ENCODE results near the gene HBP1. TPM values are rescaled to one million over a fixed set of nuclear protein-coding genes. Genes with fewer than 3 reads are reported as not detected.

The HBP1 gene
- total and polyA plus RNA-seq, 2 experiments from 2014 or later = 47.7 to 84.7 TPM

DNA sequence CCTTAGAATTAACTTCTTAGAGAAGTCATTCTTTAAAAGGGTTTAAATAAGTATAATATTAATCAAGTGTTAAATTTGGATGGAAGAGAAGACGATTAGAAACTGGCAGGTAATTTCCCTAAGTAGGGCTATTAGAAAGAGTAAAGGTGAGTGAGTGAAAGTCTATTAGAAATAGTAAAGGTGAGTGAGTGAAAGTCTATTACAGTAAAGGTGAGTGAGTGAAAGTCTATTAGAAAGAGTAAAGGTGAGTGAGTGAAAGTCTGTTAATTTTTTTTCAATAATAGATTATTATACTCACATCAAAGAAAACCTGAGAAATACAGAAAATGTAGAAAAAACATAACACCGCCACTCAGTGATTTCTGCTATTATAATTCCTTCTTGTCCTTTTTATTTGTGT lies 10.8 kb upstream of the HBP1 start:
- H3K79me2 ChIP-seq = no peaks in the 10 kb centered on the region
- no peak for DNase-seq (ENCODE audit: low spot score)
- no peaks in the 10 kb centered on the region for H3K9me3 ChIP-seq (ENCODE audit: low read depth)
- WGBS (ENCODE audit: low lambda C conversion rate, missing lambda C conversion rate) = 89% methylated on average over 2 of the region's 2 CpGs
- no peak overlapping the region for H3K27ac ChIP-seq
- no peaks in the 10 kb centered on the region for H3K9me2 ChIP-seq (replicated peaks; ENCODE audit: insufficient read depth)
- no peaks in the 10 kb centered on the region for H3K36me3 ChIP-seq (replicated peaks; ENCODE audit: insufficient read depth, low read depth)
- no peaks in the 10 kb centered on the region for H3K27me3 ChIP-seq
- no peak overlapping the region for H3K4me2 ChIP-seq
- no peaks in the 10 kb centered on the region for H4K20me1 ChIP-seq (ENCODE audit: insufficient read depth, poor library complexity, severe bottlenecking)
- H2AFZ ChIP-seq = no peak overlapping the region
- TF ChIP-seq EZH2 (IDR thresholded peaks at IDR 0.05; ENCODE audit: borderline replicate concordance) = no peak
- TF ChIP-seq, protein P1, sequence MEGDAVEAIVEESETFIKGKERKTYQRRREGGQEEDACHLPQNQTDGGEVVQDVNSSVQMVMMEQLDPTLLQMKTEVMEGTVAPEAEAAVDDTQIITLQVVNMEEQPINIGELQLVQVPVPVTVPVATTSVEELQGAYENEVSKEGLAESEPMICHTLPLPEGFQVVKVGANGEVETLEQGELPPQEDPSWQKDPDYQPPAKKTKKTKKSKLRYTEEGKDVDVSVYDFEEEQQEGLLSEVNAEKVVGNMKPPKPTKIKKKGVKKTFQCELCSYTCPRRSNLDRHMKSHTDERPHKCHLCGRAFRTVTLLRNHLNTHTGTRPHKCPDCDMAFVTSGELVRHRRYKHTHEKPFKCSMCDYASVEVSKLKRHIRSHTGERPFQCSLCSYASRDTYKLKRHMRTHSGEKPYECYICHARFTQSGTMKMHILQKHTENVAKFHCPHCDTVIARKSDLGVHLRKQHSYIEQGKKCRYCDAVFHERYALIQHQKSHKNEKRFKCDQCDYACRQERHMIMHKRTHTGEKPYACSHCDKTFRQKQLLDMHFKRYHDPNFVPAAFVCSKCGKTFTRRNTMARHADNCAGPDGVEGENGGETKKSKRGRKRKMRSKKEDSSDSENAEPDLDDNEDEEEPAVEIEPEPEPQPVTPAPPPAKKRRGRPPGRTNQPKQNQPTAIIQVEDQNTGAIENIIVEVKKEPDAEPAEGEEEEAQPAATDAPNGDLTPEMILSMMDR (IDR thresholded peaks at IDR 0.05; ENCODE audit: poor library complexity) = no peak
- TF ChIP-seq EZH2phosphoT487 (IDR thresholded peaks at IDR 0.05; ENCODE audit: low read depth, severe bottlenecking, unreplicated experiment) = no peak
- H3K4me3 ChIP-seq = no peak overlapping the region
- H3K4me1 ChIP-seq (ENCODE audit: insufficient read depth) = no peaks in the 10 kb centered on the region

GRCh38 chr7:107160389-107160788 lies 8.4 kb upstream of the HBP1 start:
- DNase-seq (ENCODE audit: low spot score) = no peak
- Histone ChIP-seq H3K4me1 (ENCODE audit: insufficient read depth) (no peaks in the 10 kb centered on the region), H4K20me1 (ENCODE audit: insufficient read depth, poor library complexity, severe bottlenecking) (no peaks in the 10 kb centered on the region), H3K9me2 (replicated peaks; ENCODE audit: insufficient read depth) (no peaks in the 10 kb centered on the region), H3K4me3 (no peak overlapping the region), H3K36me3 (replicated peaks; ENCODE audit: insufficient read depth, low read depth) (no peaks in the 10 kb centered on the region), H3K79me2 (no peaks in the 10 kb centered on the region), H3K27ac (no peak overlapping the region), H2AFZ (no peak overlapping the region), H3K9me3 (ENCODE audit: low read depth) (no peaks in the 10 kb centered on the region), H3K27me3 (no peaks in the 10 kb centered on the region), H3K4me2 (no peak overlapping the region)
- WGBS (ENCODE audit: low lambda C conversion rate, missing lambda C conversion rate) = 92% methylated on average over 2 of the region's 2 CpGs
- TF ChIP-seq, protein P1 (IDR thresholded peaks at IDR 0.05; ENCODE audit: poor library complexity) = no peak
- TF ChIP-seq EZH2phosphoT487 (IDR thresholded peaks at IDR 0.05; ENCODE audit: low read depth, severe bottlenecking, unreplicated experiment) = no peak
- TF ChIP-seq EZH2 (IDR thresholded peaks at IDR 0.05; ENCODE audit: borderline replicate concordance) = no peak

DNA sequence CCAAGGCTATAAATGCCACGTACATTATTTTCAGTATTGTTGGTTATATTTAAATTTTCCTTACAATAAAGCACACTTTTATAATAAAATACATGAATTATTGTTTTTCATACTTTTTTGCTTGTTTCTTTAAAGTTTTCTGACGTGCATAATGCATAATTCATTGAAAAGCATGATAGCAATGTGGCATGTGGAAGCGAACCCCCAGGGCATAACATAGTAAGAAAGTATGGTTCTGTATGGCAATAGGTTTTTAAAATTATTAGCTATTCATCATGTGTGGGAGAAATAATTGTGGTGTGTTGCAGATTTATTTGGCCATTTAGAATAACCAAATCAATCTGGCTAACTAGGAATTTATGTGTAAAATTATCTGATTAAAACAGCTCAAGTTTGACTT lies 7.4 kb upstream of the HBP1 start:
- peaks cover 2% of the 10 kb centered on the region for H3K4me1 ChIP-seq (ENCODE audit: insufficient read depth)
- no peak overlapping the region for H2AFZ ChIP-seq
- no peaks in the 10 kb centered on the region for H3K36me3 ChIP-seq (replicated peaks; ENCODE audit: insufficient read depth, low read depth)
- no peaks in the 10 kb centered on the region for H4K20me1 ChIP-seq (ENCODE audit: insufficient read depth, poor library complexity, severe bottlenecking)
- no peaks in the 10 kb centered on the region for H3K27me3 ChIP-seq
- 82% methylated on average over 3 of the region's 3 CpGs for WGBS (ENCODE audit: low lambda C conversion rate, missing lambda C conversion rate)
- H3K4me3 ChIP-seq = no peak overlapping the region
- no peaks in the 10 kb centered on the region for H3K9me2 ChIP-seq (replicated peaks; ENCODE audit: insufficient read depth)
- H3K4me2 ChIP-seq = no peak overlapping the region
- H3K79me2 ChIP-seq = no peaks in the 10 kb centered on the region
- no peak for DNase-seq (ENCODE audit: low spot score)
- no peaks in the 10 kb centered on the region for H3K9me3 ChIP-seq (ENCODE audit: low read depth)
- TF ChIP-seq, protein P1 (IDR thresholded peaks at IDR 0.05; ENCODE audit: poor library complexity) = no peak
- no peak for TF ChIP-seq EZH2phosphoT487 (IDR thresholded peaks at IDR 0.05; ENCODE audit: low read depth, severe bottlenecking, unreplicated experiment)
- no peak for TF ChIP-seq EZH2 (IDR thresholded peaks at IDR 0.05; ENCODE audit: borderline replicate concordance)
- H3K27ac ChIP-seq = no peak overlapping the region

- whole genome bisulfite sequencing (ENCODE audit: low lambda C conversion rate, missing lambda C conversion rate) = 74% methylated on average over 5 of the region's 5 CpGs
- Histone ChIP-seq H3K27me3 (no peaks in the 10 kb centered on the region), H3K9me2 (replicated peaks; ENCODE audit: insufficient read depth) (no peaks in the 10 kb centered on the region)
Observed at GRCh38 chr7:107162475-107162874, 6.3 kb upstream of the HBP1 start.

More at GRCh38 chr7:107162475-107162874, 6.3 kb upstream of the HBP1 start:
- Histone ChIP-seq H3K27ac (no peak overlapping the region), H3K4me3 (no peak overlapping the region), H3K4me2 (no peak overlapping the region), H3K79me2 (no peaks in the 10 kb centered on the region), H3K9me3 (ENCODE audit: low read depth) (no peaks in the 10 kb centered on the region), H3K4me1 (ENCODE audit: insufficient read depth) (peaks cover 6% of the 10 kb centered on the region), H2AFZ (no peak overlapping the region), H3K36me3 (replicated peaks; ENCODE audit: insufficient read depth, low read depth) (no peaks in the 10 kb centered on the region), H4K20me1 (ENCODE audit: insufficient read depth, poor library complexity, severe bottlenecking) (no peaks in the 10 kb centered on the region)
- TF ChIP-seq, protein P1 (IDR thresholded peaks at IDR 0.05; ENCODE audit: poor library complexity) = no peak
- no peak for DNase-seq (ENCODE audit: low spot score)

All from hepatocyte (in vitro differentiated cells).